WI38 (cell line): ENCODE results near the gene ATXN7L2.
A peak's percentile ranks its signal among the peaks of the same experiment; 100 is the strongest.

Experiments
- H3K4me3 ChIP-seq: 2 replicates; pipeline ENCODE4 v1.5.1; 2011; ENCODE audit warnings: low read depth, mild to moderate bottlenecking, control low read depth, low read length
- CTCF ChIP-seq: IDR thresholded peaks from 2 replicates; pipeline ENCODE4 v1.5.1; 2012; ENCODE audit warnings: low read depth, mild to moderate bottlenecking, control low read depth, low read length

The ATXN7L2 gene

GRCh38 chr1:109504974-109505373, 21.3 kb downstream of the ATXN7L2 start:
- no peak for TF ChIP-seq CTCF

GRCh38 chr1:109508001-109508872, 24.5 kb downstream of the ATXN7L2 start:
- TF ChIP-seq CTCF: no peak
- no peak overlapping the region for H3K4me3 ChIP-seq

More at GRCh38 chr1:109504974-109505373, 21.3 kb downstream of the ATXN7L2 start:
- H3K4me3 ChIP-seq: no peak overlapping the region

- TF ChIP-seq CTCF: no peak
- H3K4me3 ChIP-seq: peak overlapping the region; percentile 65
Measured at GRCh38 chr1:109508873-109509175, 25.1 kb downstream of the ATXN7L2 start.

- peak within 1 kb of the TSS; percentile 65 for H3K4me3 ChIP-seq
- TF ChIP-seq CTCF: no peak
Measured at GRCh38 chr1:109509176-109510134, 25.8 kb downstream of the ATXN7L2 start, which contains the start of gene AMIGO1. TSS of gene AMIGO1 (minus strand) at chr1:109509727. CDS start at chr1:109508912, 815 bp downstream.

- TF ChIP-seq CTCF: no peak
- no peak overlapping the region for H3K4me3 ChIP-seq
Measured at GRCh38 chr1:109513110-109513710, 29.5 kb downstream of the ATXN7L2 start.

GRCh38 chr1:109514846-109515245, 31.1 kb downstream of the ATXN7L2 start:
- TF ChIP-seq CTCF: no peak
- H3K4me3 ChIP-seq: no peak overlapping the region
